NCI-H526 treated with DMSO at 0.1 percent for 48 hours (cell line): Measurements from ENCODE around the gene POU3F3.

Experiments
- DNase-seq: peaks from one replicate; lab custom pipeline; 2025; lab: John Stamatoyannopoulos, UW

Gene POU3F3

GRCh38 chr2:104853534-104854497 lies at the start of gene POU3F3:
Gene POU3F3 (plus strand): TSS chr2:104854115. CDS start chr2:104855511, 1,396 bp downstream.
- DNase-seq, result peak; percentile 80

GRCh38 chr2:104804148-104804890 lies 49.6 kb upstream of the POU3F3 start:
- no peak for DNase-seq

DNA sequence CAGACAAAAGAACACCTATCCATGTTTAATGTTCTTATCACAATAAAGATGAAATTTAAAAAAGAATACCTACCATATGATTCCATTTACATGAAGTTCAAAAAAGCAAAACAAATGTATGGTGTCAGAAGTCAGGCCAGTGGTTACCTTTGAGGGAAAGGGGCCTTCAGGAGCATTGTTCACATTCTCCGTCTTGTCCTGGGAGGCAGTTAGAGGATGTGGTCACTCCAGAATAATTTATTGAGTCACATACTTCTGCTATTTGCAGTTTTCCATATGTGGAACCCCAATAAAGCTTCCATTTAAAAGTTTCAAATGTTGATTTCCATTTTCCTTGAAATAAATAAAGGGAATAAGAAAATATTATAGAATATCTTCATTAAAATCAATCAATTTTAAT lies 41.6 kb upstream of the POU3F3 start:
- no peak for DNase-seq

DNA sequence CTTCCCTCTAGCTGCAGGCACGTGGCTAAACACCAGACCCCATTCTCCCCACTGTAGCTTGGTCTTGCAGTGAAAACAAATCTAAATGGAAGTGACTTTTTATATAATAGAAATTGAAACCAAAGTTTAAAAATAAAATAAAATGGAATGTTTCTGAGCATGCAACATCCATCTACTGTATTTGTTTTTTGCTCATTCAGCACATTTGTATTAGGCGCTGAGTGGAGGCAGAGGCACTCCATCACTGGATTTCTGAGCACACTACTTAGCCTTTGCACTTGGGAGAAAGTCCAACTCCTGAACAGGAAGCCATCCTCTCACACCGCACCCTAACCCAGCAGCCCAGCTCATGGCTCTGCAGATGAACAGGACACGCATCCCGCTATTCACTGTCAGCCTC lies 37.8 kb upstream of the POU3F3 start:
- DNase-seq, result no peak

DNA sequence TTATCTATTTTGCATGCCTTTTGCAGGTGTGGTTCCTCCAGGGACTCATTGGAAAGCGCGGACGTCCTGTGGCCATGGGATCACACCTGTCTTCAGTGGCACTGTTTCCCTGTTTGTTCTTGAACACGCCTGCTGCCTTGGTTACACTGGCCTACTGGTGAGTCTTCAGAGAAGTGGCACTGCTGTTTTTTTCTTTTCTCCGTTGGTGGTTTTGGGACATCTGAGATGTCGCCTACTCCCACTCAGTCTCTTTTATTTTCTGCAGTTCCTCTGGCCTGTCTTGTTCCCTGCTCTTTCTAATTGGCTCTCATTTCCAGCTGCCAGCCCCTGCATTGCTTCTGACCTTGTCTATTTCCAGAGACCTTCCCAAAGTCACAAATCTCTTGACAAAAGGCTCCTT lies 35.7 kb upstream of the POU3F3 start:
- peak; percentile 20 for DNase-seq

DNA sequence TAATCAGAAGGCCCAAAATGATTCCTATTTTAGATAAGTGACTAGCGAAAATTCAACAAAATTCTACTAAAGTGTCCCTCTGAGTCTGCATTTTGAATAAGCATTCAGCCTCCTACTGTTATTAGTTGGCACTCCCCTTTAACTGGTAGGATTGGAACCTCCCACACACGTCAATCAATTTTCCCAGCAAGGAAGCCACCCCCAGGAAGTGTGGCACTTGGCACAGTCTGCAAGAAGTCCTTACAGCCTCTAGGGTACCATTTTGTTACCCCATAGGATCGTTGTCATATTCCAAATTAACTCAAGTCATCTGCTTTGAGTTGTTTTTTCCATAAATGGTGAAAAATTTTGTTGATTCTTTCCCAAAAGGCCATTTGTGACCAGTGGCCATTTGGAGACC lies 33.8 kb upstream of the POU3F3 start:
- no peak for DNase-seq

DNA sequence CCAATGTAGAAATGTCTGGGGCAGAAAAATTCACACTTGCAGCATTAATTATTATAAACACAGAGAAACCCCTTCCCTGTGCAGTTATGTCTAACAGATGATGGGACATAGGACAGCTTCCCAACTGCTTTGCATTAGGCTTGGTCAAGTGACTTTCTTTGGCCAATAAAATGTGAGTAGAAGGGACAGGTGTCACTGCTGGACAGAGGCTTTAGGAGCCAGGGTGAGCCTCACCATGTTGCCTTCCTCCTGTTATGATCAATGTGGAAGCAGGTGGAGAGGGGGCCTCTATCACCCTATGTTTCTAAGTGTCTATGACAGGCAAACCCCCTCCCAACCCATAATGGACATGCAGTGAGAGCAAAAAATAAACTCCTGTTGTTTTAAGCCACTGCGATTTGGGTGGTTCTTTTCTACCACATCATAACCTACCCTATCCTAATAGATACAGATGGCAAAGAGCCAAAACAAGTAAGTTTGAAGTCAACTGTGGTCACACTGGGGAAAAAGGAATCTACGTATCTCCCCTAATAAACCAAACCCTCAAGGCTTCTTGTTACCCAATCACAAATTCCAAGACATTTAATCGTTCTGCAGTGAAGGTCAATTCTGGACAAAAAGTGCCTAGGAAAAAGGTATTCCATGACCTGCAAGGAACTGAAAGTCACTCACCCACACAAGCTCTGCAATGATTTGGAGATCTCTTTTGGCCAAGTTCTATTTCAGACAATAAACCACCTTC lies 28.6 kb upstream of the POU3F3 start:
- DNase-seq, result no peak

- no peak for DNase-seq
Measured at GRCh38 chr2:104826016-104826415, 27.9 kb upstream of the POU3F3 start.

- no peak for DNase-seq
Measured at GRCh38 chr2:104831742-104832141, 22.2 kb upstream of the POU3F3 start.

GRCh38 chr2:104834431-104835153 lies 19.3 kb upstream of the POU3F3 start:
- DNase-seq, result no peak

DNA sequence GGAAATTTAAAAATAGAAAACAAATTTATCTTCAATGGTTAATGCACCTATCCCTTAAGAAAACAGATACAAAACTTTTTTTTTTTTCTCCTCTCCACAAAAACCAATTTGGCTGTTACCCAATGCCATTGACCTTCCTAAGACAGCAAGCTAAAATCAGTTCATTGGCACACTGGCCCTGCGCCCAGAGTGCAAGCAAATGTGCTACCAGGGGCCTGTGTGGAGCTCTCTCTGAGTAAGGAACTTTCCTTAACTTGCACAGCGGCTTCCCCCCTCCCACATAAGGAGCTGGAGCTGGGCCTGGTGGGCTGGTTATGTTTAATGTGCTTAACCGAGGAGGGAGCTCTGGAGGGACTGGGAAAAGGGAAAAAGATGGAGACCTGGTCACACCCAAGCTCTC lies 17.6 kb upstream of the POU3F3 start:
- no peak for DNase-seq

GRCh38 chr2:104836841-104837240 lies 17.1 kb upstream of the POU3F3 start:
- DNase-seq, result no peak

GRCh38 chr2:104840156-104840555 lies 13.8 kb upstream of the POU3F3 start:
- no peak for DNase-seq

- no peak for DNase-seq
Measured at GRCh38 chr2:104840893-104841585, 12.9 kb upstream of the POU3F3 start.

DNA sequence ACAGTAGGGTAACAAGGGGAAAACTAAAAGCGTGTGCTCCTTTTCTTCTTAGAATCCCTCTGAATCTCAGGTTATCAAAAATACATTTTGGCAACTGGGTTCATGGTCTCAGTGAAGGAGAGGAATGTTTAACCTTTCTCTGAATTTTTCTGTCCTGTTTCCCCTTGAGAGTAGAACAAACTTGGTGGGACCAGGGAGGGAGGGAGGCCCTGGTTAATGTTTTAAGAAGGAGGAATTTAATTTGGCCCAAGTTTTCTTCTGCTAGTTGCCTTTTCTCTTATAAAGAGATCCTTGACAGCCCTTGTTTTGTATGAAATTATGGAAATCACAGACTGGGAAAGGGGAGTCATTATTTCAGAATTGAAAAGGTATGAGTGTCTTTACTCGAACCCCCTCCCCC lies 12.2 kb upstream of the POU3F3 start:
- DNase-seq, result no peak

- DNase-seq, result no peak
Measured at GRCh38 chr2:104844807-104845551, 8.9 kb upstream of the POU3F3 start.

DNA sequence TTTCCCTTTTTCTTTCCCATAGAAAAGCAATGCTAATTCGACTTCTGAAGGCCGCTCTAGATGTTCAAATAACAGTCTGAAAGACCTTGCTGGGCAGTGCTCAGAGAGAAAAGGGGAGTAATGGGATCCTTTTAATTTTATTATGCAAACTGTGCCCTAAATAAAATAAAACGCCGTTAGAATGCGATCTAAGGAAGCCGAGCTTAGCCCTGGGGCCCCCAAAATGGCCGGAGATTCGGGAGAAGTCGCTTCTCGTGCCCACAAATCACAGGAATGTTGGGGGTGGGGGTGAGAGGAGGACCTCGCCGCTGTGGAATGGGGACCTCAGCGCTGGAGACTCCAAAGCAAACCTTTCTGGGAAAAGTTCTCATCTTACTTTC lies 8.4 kb upstream of the POU3F3 start:
- no peak for DNase-seq

- no peak for DNase-seq
Measured at GRCh38 chr2:104845946-104846785, 7.7 kb upstream of the POU3F3 start.

DNA sequence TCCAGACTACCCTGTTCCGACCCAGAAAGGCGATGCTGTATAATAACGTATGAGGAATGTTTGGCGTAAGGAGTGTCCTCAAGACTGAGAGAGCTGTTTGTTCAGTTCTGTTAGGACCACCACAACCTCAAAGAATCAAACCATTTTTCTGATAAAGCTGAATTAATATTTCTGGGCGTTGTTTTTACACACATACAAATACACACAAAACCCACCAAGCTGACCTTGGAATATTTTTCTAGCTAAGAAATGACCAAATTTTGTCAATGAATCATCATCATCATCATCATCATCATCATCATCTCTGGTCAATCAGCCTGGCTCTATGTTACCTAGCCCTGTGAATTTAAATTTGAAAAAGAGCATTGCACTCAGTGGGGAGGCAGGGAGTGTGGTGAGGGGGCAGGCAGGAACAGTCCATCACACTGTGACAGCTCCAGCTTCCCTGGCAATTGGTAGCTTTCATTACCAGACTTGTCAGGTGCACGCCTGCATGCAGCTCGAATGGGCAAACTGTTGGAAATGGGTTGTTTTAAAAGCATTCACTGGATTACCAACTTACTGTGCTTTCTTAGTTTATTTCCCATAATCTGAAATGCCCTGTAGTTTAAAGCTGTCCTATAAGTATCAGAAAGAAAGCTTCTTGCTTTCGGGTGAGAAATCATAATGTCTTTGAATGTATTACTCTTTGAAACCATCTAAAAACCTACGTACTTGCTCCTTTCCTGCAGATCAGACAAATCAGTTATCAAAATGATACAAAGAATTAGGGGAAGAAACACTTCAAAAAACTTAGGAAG lies 6.9 kb upstream of the POU3F3 start:
- DNase-seq, result no peak
